K562 (cell line): ENCODE results near the gene POLR3A. TPM values are rescaled to one million over a fixed set of nuclear protein-coding genes. Genes with fewer than 3 reads are reported as not detected.
A peak's percentile ranks its signal among the peaks of the same experiment; 100 is the strongest.

Experiments
- ATAC-seq: fragments of 200-7000 bp; cut with Tn5 transposase; 3 replicates; pipeline ENCODE4 v1.9.1; 2020; ENCODE audit warnings: moderate library complexity
- BruUV-seq: library from RNA; stranded (reverse); fragments of 400-500 nt; replicated peaks from 2 replicates; lab custom pipeline; 2021; lab: Mats Ljungman, UMichigan
- CTCF ChIA-PET: fragments of 300-600 bp; formaldehyde crosslinking; extraction: SDS; loops from one replicate; lab custom pipeline; 2021; ENCODE audit warnings: low intra/inter-chr PET ratio; lab: Yijun Ruan, JAX
- POLR2A ChIA-PET: fragments of 300-600, 350-650 bp; sonication (Branson Sonifier 250); formaldehyde crosslinking; extraction: SDS; loops from one replicate; lab custom pipeline; 2021; ENCODE audit warnings: antibody characterized with exemption, inconsistent platforms; lab: Yijun Ruan, JAX
- DNase-seq, 4 experiments: peaks; one replicate each; pipeline versions ENCODE4 v3.0.0 to v3.0.0-alpha.2; 2011 to 2018; ENCODE audit warnings: low spot score in 3 of 4, mixed read lengths in 3 of 4; ENCODE audit errors: extremely low read depth in 1 of 4
- FAIRE-seq: peaks from 2 replicates; lab custom pipeline; 2011; peaks lifted over from hg19 to GRCh38; lab: Jason Lieb, UNC
- H2AFZ ChIP-seq: 2 replicates; pipeline ENCODE4 v1.6.0; 2011; ENCODE audit warnings: low read depth, low read length, control low read depth, inconsistent platforms
- H3K27ac ChIP-seq: fragments of 200-600 bp; 3 replicates; pipeline ENCODE4 v1.8.0; 2011; ENCODE audit warnings: low read depth, mild to moderate bottlenecking, control low read depth, inconsistent platforms, low read length, moderate library complexity, mixed read lengths; ENCODE audit errors: extremely low read depth
- H3K27me3 ChIP-seq, 2 experiments: fragments of 300-600 bp in 1 of 2; 2 replicates in 1 of 2; 3 replicates in 1 of 2; pipeline versions ENCODE4 v1.6.0 to v1.8.0; 2011; ENCODE audit warnings: inconsistent platforms in 2 of 2, low read length in 2 of 2, mild to moderate bottlenecking in 1 of 2, mixed read lengths in 1 of 2, moderate library complexity in 1 of 2; ENCODE audit not compliant: control insufficient read depth in 2 of 2, insufficient read depth in 2 of 2
- H3K36me3 ChIP-seq: fragments of 300-600 bp; 3 replicates; pipeline ENCODE4 v1.8.0; 2011; ENCODE audit warnings: mild to moderate bottlenecking, low read length, inconsistent platforms; ENCODE audit not compliant: control insufficient read depth, insufficient read depth
- H3K4me1 ChIP-seq, 2 experiments: fragments of 200-600 bp in 1 of 2; replicated peaks in 1 of 2; 2 replicates in 1 of 2; 3 replicates in 1 of 2; pipeline versions ENCODE4 v1.5.1 to v1.8.0; 2011; ENCODE audit warnings: inconsistent platforms in 2 of 2, low read length in 2 of 2, mild to moderate bottlenecking in 1 of 2, mixed read lengths in 1 of 2, moderate library complexity in 1 of 2; ENCODE audit not compliant: control insufficient read depth in 2 of 2, insufficient read depth in 2 of 2
- H3K4me2 ChIP-seq: 2 replicates; pipeline ENCODE4 v1.6.1; 2011; ENCODE audit warnings: low read length, control low read depth, inconsistent platforms, mixed read lengths; ENCODE audit not compliant: insufficient read depth
- H3K4me3 ChIP-seq: fragments of 200-600 bp; sonication (generic), shearing (Covaris generic); 2 replicates; pipeline ENCODE4 v1.5.1; 2016; ENCODE audit warnings: control low read depth, inconsistent platforms
- H3K79me2 ChIP-seq: fragments of 200-600 bp; 3 replicates; pipeline ENCODE4 v1.8.0; 2011; ENCODE audit warnings: low read length, inconsistent platforms; ENCODE audit not compliant: control insufficient read depth, insufficient read depth
- H3K9ac ChIP-seq, 2 experiments: 2 replicates each; pipeline versions ENCODE4 v1.6.0 to v1.6.1; 2011; ENCODE audit warnings: low read depth in 2 of 2, low read length in 2 of 2, control low read depth in 1 of 2, inconsistent platforms in 1 of 2, mild to moderate bottlenecking in 1 of 2, mixed read lengths in 1 of 2; ENCODE audit not compliant: insufficient read depth in 1 of 2
- H3K9me1 ChIP-seq: one replicate; pipeline ENCODE4 v1.6.0; 2011; ENCODE audit warnings: inconsistent platforms, mild to moderate bottlenecking, low read length, moderate library complexity; ENCODE audit not compliant: control insufficient read depth, insufficient read depth
- H3K9me3 ChIP-seq: replicated peaks from 2 replicates; pipeline ENCODE4 v1.5.1; 2011; ENCODE audit warnings: low read depth, low read length, inconsistent platforms; ENCODE audit not compliant: control insufficient read depth, insufficient read depth
- H4K20me1 ChIP-seq: replicated peaks from 2 replicates; pipeline ENCODE4 v1.6.1; 2011; ENCODE audit warnings: low read length, inconsistent platforms, mixed read lengths; ENCODE audit not compliant: control insufficient read depth, insufficient read depth
- ATF3 ChIP-seq, 2 experiments: fragments of 450-650 bp in 1 of 2; sonication (generic) in 1 of 2; formaldehyde crosslinking in 1 of 2; IDR thresholded peaks in 1 of 2; conservative IDR thresholded peaks in 1 of 2; 2 replicates each; pipeline versions ENCODE4 v1.6.1 to v1.8.1; 2016 to 2023; ENCODE audit warnings: mild to moderate bottlenecking in 2 of 2, moderate library complexity in 2 of 2, inconsistent platforms in 1 of 2, missing genetic modification reagents in 1 of 2
- BHLHE40 ChIP-seq: IDR thresholded peaks from 2 replicates; pipeline ENCODE4 v1.6.1; 2011; ENCODE audit warnings: low read length, improper control_type of control experiment
- BRF1 ChIP-seq: IDR thresholded peaks from 3 replicates; pipeline ENCODE4 v1.6.1; 2011; ENCODE audit warnings: borderline replicate concordance, mild to moderate bottlenecking; ENCODE audit not compliant: insufficient read length; ENCODE audit errors: extremely low read depth
- ETV5 ChIP-seq: sonication (generic); formaldehyde crosslinking; IDR thresholded peaks from 2 replicates; pipeline ENCODE4 v1.4.0; 2020; ENCODE audit warnings: low read depth, mild to moderate bottlenecking, missing genetic modification reagents
- GABPB1 ChIP-seq: sonication (generic); formaldehyde crosslinking; IDR thresholded peaks from 2 replicates; pipeline ENCODE4 v1.8.0; 2022; ENCODE audit warnings: mild to moderate bottlenecking, missing genetic modification reagents
- HMGXB4 ChIP-seq: sonication (generic); formaldehyde crosslinking; IDR thresholded peaks from 2 replicates; pipeline ENCODE4 v1.8.1; 2023; ENCODE audit warnings: mild to moderate bottlenecking, missing genetic modification reagents
- MTA3 ChIP-seq: fragments of 450-650 bp; formaldehyde crosslinking; IDR thresholded peaks from 2 replicates; pipeline ENCODE4 v1.6.1; 2017; ENCODE audit warnings: mild to moderate bottlenecking, borderline replicate concordance
- POU5F1 ChIP-seq: fragments of 150-350 bp; IDR thresholded peaks from 2 replicates; pipeline ENCODE4 v1.6.1; 2014; ENCODE audit warnings: borderline replicate concordance, low read length, low read depth, mild to moderate bottlenecking; ENCODE audit not compliant: partially characterized antibody
- PTRF ChIP-seq: fragments of 450-650 bp; IDR thresholded peaks from 2 replicates; pipeline ENCODE4 v1.6.1; 2016; ENCODE audit warnings: mild to moderate bottlenecking, missing genetic modification characterization, missing compliant biosample characterization
- RBBP5 ChIP-seq: fragments of 200-600 bp; sonication (generic); IDR thresholded peaks from 2 replicates; pipeline ENCODE4 v1.6.1; 2012; ENCODE audit warnings: borderline replicate concordance, mild to moderate bottlenecking, low read length, control low read depth, inconsistent platforms; ENCODE audit not compliant: insufficient read depth, poor library complexity, severe bottlenecking
- TAF9B ChIP-seq: fragments of 450-650 bp; IDR thresholded peaks from 2 replicates; pipeline ENCODE4 v1.6.1; 2018; ENCODE audit warnings: mild to moderate bottlenecking; ENCODE audit not compliant: partially characterized antibody
- TFE3 ChIP-seq: fragments of 450-650 bp; formaldehyde crosslinking; IDR thresholded peaks from 2 replicates; pipeline ENCODE4 v1.4.0; 2020; ENCODE audit warnings: mild to moderate bottlenecking, mixed read lengths
- TSC22D4 ChIP-seq: fragments of 450-650 bp; IDR thresholded peaks from 2 replicates; pipeline ENCODE4 v1.6.1; 2016; ENCODE audit warnings: missing genetic modification characterization, missing biosample characterization, control low read depth
- ZNF174 ChIP-seq: fragments of 250-450 bp; sonication (Bioruptor Pico); IDR thresholded peaks from 2 replicates; pipeline ENCODE4 v1.4.0; 2020; ENCODE audit warnings: mild to moderate bottlenecking
- ZNF695 ChIP-seq: fragments of 450-650 bp; formaldehyde crosslinking; IDR thresholded peaks from 2 replicates; pipeline ENCODE4 v1.4.0; 2020; ENCODE audit warnings: mild to moderate bottlenecking, moderate library complexity
- ZNF699 ChIP-seq: fragments of 250-450 bp; sonication (Bioruptor Pico); IDR thresholded peaks from 2 replicates; pipeline ENCODE4 v1.8.0; 2021; ENCODE audit warnings: mild to moderate bottlenecking, moderate library complexity; ENCODE audit not compliant: insufficient replicate concordance
- ZNF717 ChIP-seq: fragments of 250-450 bp; sonication (Bioruptor Pico); IDR thresholded peaks from 2 replicates; pipeline ENCODE4 v1.5.0; 2021
- WGBS: fragments of 100-300 bp; shearing (Covaris generic); methylation state at CpG from one replicate; pipeline ENCODE4 v1.1.6; 2016; ENCODE audit warnings: low coverage, mixed read lengths; ENCODE audit not compliant: insufficient coverage; ENCODE audit errors: missing lambda C conversion rate; 5-methylcytosine and 5-hydroxymethylcytosine counted together
- in situ Hi-C: fragments of 300-500 bp; cut with MboI; formaldehyde crosslinking; loops from 4 replicates; pipeline ENCODE4 v1.15.0; 2018; ENCODE audit warnings: inconsistent platforms, mixed read lengths
- intact Hi-C: fragments of 100-400 bp; cut with micrococcal nuclease; formaldehyde crosslinking; loops from 2 replicates; pipeline ENCODE4 v1.14.2; 2022
- polyA plus RNA-seq, 8 experiments: library from polyadenylated mRNA; depleted of rRNA in 4 of 8; stranded (reverse) in 5 of 8; unstranded in 3 of 8; fragments of >200 nt; fragmentation: Nextera tagmentation in 2 of 8; fragmentation: Illumina TruSeq in 1 of 8; extraction: Ambion mirVana in 2 of 8; extraction: Trizol in 1 of 8; gene quantifications; 2 replicates each; pipeline versions ENCODE4 v1.2.1 to v1.2.3, GENCODE V29; 2011 to 2014; ENCODE audit warnings: inconsistent platforms in 1 of 8, missing spikeins in 1 of 8
- total RNA-seq, 7 experiments: library from RNA; depleted of rRNA in 6 of 7; stranded (reverse); fragments of >200 nt in 6 of 7; fragmentation: Illumina TruSeq in 2 of 7; extraction: Trizol in 2 of 7; gene quantifications; 2 replicates each; pipeline versions ENCODE4 v1.2.1 to v1.2.3, GENCODE V29; 2011 to 2021; ENCODE audit warnings: low replicate concordance in 1 of 7

POLR3A gene
- total and polyA plus RNA-seq, 9 of the 15 experiments (the other 6 are each of a cell fraction or from before 2014, with no cell fraction given), result 14.9 to 37.0 (median 26.7) TPM

- TF ChIP-seq ATF3 (IDR thresholded peaks at IDR 0.05), result peak; percentile 80
- no peak for TF ChIP-seq ATF3 (CRISPR knock-in tag; conservative IDR thresholded peaks at IDR 0.05)
- no peak for TF ChIP-seq ZNF174 (CRISPR knock-in tag)
- TF ChIP-seq BHLHE40, result peak; percentile 42; the same call in 1 of the 2 replicates
- TF ChIP-seq TSC22D4 (tag), result no peak
- TF ChIP-seq, all 486 proteins: peak for 6
These were observed 69.3 kb downstream of the POLR3A start (continued) for GRCh38 chr10:77959887-77960455.

- intact Hi-C loops (no loop called here), in situ Hi-C loops (no loop called here)
- H3K9ac ChIP-seq, result no peak overlapping the region
- no TSS peak for BruUV-seq
- no peaks in the 10 kb centered on the region for H3K79me2 ChIP-seq
- CTCF ChIA-PET, result no interaction called here
- H3K36me3 ChIP-seq, result no peaks in the 10 kb centered on the region
- FAIRE-seq (no peak), DNase-seq (no peak), ATAC-seq (no peak)
- POLR2A ChIA-PET, result interaction anchor here (1.0 to 1.2 kb wide), 4 partner anchors 9 to 15 kb away, joined by 3 to 6 read pairs (median 4); no protein-coding TSS in a partner anchor
- no peak overlapping the region for H3K27ac ChIP-seq
- H4K20me1 ChIP-seq, result no peaks in the 10 kb centered on the region
- no peak overlapping the region for H3K4me2 ChIP-seq
- no peak overlapping the region for H2AFZ ChIP-seq
- H3K4me3 ChIP-seq, result no peak overlapping the region
- H3K9me3 ChIP-seq, result peaks cover 6% of the 10 kb centered on the region
- no peaks in the 10 kb centered on the region for H3K27me3 ChIP-seq
- WGBS, result 35% methylated on average over 4 of the region's 4 CpGs
- H3K9me1 ChIP-seq, result no peaks in the 10 kb centered on the region
- no peaks in the 10 kb centered on the region; a peak in 1 of 5 replicates for H3K4me1 ChIP-seq
- TF ChIP-seq ZNF699 (CRISPR knock-in tag) (no peak), RBBP5 (no peak), BRF1 (no peak), TAF9B (no peak), POU5F1 (no peak), ZNF717 (no peak), MTA3 (no peak), ETV5 (CRISPR knock-in tag) (no peak), GABPB1 (CRISPR knock-in tag) (no peak), PTRF (tag) (no peak), HMGXB4 (CRISPR knock-in tag) (no peak), ZNF695 (CRISPR knock-in tag) (no peak), TFE3 (CRISPR knock-in tag) (no peak)
These were observed 69.9 kb downstream of the POLR3A start for GRCh38 chr10:77959384-77959783.
